Measurements from ENCODE around the gene TXNIP.
A peak's percentile ranks its signal among the peaks of the same experiment; 100 is the strongest.
"Not testable (repeated sequence)": the region's sequence is repeated elsewhere in the genome, so short reads cannot be mapped to it uniquely, and the experiment has no call there.

TXNIP gene, protein sequence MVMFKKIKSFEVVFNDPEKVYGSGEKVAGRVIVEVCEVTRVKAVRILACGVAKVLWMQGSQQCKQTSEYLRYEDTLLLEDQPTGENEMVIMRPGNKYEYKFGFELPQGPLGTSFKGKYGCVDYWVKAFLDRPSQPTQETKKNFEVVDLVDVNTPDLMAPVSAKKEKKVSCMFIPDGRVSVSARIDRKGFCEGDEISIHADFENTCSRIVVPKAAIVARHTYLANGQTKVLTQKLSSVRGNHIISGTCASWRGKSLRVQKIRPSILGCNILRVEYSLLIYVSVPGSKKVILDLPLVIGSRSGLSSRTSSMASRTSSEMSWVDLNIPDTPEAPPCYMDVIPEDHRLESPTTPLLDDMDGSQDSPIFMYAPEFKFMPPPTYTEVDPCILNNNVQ

GRCh38 chr1:145996433-145997015 lies at the start of gene TXNIP:
Gene TXNIP, minus strand, starts transcription at chr1:145996579. Its CDS starts 313 bp downstream, at chr1:145996266.
- DNase-seq = peak; percentile 90 to 100 (median 98)

DNA sequence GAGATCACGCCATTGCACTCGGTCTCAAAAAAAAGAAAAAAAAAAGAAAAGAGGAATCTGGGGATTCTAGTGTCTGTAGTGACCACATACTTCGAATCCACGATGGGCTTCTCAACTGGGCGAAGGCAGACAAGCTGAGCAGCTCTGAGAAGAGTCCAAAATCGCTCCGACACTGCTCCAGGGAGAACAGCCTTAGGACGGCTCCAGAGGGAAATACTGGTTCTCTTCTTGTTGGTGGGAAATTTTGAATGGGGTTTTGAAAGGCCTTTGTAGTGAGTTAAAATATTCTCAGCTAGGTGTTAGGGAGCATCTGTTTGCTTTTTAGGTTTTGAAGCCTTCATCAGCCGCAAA lies 43.4 kb upstream of the TXNIP start:
- peak in 1 of 14 donors; percentile 20 for DNase-seq

DNA sequence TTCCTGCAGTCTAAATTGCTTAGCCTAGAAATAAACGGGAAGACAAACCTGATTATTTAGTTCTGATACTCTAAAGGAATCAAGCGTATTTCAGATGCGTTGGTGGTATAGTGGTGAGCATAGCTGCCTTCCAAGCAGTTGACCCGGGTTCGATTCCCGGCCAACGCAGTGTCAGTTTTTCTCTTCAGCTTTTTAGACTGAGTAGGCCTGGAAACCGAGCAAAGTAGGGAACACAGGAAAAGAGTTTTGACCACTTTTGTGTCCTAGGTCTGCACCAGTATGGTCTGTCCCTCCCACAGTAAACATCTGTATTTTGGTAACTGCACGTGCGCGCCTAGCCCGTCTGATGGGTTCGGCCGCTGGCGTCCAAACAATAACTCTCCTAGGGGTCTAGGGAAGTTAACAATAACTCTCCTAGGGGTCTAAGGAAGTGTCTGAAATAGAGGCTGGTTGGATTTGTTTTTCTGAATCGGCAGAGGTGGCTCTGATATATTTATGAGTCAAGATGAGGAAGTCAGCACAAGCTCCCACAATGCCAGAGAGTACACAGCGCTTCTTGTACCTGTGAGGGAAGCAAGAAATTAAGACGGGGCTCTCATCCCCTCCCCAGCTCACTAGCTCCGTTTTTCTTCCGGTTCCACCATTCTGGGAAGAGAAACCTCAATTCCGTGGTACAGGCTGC lies 40.7 kb upstream of the TXNIP start:
- peak in 12 of 14 donors; percentile 27 to 81 (median 70) for DNase-seq

DNA sequence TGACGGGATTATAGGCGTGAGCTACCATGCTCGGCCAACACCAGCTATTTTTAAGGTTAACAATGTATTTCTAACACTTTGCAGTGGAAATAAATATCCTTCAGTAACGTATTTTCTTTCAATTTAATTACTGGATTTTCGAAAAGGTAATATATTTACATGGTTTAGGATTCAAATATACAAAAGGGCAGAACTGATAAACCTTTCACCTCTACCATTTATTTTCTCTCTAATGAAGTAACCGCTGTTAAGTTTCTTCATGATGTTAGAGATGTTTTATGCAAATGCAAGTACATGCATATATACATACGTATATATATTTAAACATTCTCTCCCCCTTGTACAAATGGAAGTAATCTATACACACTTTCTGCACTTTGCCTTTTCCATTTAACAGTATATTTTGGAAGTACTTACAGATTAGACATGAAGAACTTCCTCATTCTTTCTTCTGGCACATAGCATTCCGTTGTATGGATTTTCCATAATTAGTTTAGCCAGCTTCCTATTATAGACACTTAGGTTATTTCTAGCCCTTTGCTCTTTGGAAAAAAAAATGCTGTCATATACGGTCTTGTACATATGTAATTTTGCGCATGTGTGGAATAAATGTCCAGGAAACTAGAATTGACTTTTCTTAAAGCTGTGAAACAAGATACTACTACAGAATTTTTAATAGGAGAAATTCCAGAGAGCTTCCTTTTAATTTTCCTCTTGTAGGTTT lies 40.0 kb upstream of the TXNIP start:
- no peak for DNase-seq

- DNase-seq = no peak
These were observed 38.7 kb upstream of the TXNIP start for GRCh38 chr1:146035048-146035423.

DNA sequence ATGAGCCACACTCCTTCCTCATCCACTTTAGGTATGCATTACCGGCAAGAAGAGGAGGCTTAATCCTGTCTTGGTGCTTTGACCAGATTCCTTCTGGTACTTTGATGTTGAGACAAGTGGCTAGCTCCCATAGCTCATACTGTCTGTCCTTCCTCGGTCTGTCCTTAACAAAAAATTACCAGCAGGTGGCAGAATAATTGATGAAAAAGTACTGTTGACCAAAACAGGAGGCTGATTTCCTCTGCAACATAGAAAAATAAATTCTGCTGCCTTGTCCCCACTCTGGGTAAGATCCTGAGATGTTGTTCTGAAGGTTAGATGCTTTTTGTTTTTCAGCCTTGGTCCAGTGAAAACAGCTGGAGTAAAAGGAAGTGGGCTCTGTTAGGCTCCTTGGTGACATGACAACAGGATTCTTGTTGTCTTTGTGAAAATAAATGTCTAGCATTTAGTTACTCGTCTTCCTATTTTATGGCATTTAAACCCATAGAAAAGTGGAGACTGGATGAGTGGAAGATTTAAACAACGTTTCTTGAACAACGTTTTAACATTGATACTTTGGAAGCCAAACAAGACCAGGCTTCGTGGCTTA lies 36.3 kb upstream of the TXNIP start:
- peak in 1 of 14 donors; percentile 15 for DNase-seq

- DNase-seq = no peak
These were observed 35.1 kb upstream of the TXNIP start for GRCh38 chr1:146031476-146031875.

- no peak for DNase-seq
These were observed 32.7 kb upstream of the TXNIP start for GRCh38 chr1:146029117-146029516.

GRCh38 chr1:146026650-146027049 lies 30.3 kb upstream of the TXNIP start:
- not testable (repeated sequence) for DNase-seq

- not testable (repeated sequence) for DNase-seq
These were observed 29.6 kb upstream of the TXNIP start for GRCh38 chr1:146025787-146026495.

- DNase-seq = no peak
These were observed 26.2 kb upstream of the TXNIP start for GRCh38 chr1:146022403-146023127.

DNA sequence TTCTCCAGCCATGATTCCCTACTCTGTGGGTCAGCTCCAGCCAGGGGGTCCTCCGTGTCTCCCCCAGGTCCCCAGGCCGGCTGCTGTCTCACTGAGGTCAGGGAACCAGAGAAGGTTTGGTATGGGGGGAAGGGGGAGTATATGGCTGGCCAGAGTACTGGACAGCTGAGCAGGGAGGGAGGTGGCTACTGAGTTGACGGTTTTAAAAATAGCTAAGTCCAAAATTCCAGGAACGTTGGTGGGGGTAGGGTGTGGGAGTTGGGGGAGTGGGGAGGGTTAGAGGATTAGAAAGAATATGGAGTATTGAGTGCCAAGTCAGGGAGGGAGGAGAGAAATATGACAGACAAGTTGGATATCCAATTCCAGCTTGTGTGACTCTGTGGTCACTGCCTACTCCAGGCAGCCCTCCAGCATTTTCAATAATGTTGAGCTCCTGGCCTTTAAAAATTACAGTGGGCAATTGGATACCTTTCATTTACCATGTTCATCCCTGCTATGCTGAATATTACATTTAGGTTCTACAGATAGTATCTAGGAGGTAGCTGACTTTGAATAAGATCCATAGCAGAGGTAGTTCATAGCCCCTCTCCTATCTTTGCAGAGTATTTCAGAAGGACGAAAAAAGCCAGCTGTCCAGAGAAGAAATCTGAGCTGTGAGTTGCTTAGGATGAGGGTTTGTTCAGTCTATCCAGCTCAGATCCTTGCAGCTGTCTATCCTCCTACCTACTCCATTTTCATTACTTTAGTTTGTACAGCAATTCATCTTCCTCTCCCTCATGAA lies 25.4 kb upstream of the TXNIP start, which contains the start of gene HJV:
Gene HJV (minus strand): TSS at position 114 of the 781 bp plus-strand sequence. CDS start 1,504 bp downstream, outside the sequence.
- DNase-seq = no peak

DNA sequence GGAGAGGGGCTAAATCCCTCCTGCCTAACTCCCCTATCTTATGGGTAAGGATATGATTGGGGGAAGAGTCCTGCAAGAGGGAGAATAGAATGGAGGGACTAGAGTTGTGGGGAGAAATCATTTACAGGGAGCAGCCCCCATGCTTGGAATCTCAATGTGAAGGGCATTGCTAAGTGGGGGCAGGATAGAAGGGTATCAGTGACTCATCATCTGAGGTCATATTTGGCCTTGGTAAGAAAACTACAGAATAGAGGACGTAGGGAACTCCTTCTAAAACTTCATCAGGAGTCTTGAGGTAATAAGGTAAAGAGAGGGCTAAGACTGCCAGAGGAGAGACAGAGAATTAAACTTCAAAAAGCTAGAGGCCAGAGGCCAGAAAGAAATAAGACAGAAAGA lies 24.7 kb upstream of the TXNIP start:
- DNase-seq = no peak

GRCh38 chr1:146020058-146021049 lies 24.0 kb upstream of the TXNIP start:
- no peak for DNase-seq

DNA sequence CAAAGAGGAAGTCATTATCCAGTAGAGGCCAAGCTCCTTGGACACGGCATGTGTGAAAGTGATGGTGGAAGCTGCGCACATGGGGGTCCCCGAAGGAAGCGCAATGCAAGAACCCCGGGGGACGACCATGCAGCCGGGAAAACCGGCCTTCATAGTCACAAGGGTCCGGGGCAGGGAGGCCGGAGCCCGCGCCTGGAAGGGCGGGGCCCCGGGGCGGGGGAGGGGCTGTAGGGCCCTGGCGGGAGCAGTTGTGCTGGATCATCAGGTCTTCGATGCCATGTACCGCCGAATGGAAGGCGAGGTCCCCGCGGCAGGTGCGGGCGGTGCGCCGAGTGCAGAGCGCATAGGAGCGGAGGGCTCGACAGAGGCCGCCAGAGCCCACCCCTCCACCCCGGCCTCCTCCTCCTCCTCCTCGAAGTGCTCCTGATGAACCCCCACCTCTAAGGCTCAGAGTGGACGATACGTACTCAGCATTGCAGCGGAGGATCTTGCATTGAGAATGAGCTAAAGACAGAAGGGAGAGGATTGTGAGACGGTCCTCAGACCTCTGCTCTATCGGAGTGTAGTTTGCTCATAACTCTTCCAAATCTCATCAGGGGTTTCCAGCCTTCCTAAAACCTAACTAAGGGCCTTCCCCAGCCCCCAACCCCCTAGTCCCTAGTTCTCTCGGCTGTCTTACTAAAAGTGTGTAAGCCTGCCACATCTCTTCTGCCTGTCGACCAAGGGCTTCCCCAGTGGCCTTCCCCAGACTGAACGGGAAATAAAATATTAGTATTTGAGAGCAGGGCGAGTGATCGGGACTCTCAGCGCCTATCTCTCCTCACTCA lies 23.1 kb upstream of the TXNIP start:
- DNase-seq = no peak

DNA sequence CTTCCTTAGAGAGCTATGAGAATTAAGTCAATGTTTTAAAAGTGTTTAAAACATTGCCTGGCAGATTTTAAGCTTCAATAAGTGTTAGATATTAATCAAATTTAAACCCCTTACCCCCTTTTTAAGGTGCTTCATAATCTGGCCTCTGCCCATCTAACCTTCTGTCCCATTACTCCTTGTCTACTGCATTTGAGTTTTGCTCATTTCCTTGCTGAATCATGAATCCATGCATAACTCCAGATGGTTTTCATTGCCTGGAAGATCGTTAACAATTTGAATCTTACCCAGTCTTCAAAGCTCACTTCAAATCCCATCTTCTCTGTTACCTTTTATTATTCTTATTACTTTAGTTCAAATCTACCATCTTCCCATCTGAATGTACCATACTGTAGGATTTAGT lies 20.5 kb upstream of the TXNIP start:
- no peak for DNase-seq

GRCh38 chr1:146013559-146013922 lies 17.2 kb upstream of the TXNIP start:
- DNase-seq = no peak
